ENCODE measurements around the gene FAIM2.
"Not testable (repeated sequence)": the region's sequence is repeated elsewhere in the genome, so short reads cannot be mapped to it uniquely, and the experiment has no call there.

Gene FAIM2

GRCh38 chr12:49867570-49868341 lies 35.9 kb downstream of the FAIM2 start:
- no peak for TF ChIP-seq ZNF274 (IDR thresholded peaks at IDR 0.05; ENCODE audit: low read depth, low read length)
- H3K4me3 ChIP-seq (ENCODE audit: low read length) = no peak overlapping the region

GRCh38 chr12:49866859-49867569 lies 36.7 kb downstream of the FAIM2 start:
- no peak overlapping the region for H3K4me3 ChIP-seq (ENCODE audit: low read length)
- TF ChIP-seq ZNF274 (IDR thresholded peaks at IDR 0.05; ENCODE audit: low read depth, low read length) = no peak

GRCh38 chr12:49865782-49866135 lies 37.9 kb downstream of the FAIM2 start:
- no peak overlapping the region for H3K4me3 ChIP-seq (ENCODE audit: low read length)
- no peak for TF ChIP-seq ZNF274 (IDR thresholded peaks at IDR 0.05; ENCODE audit: low read depth, low read length)

- no peak overlapping the region for H3K4me3 ChIP-seq (ENCODE audit: low read length)
- TF ChIP-seq ZNF274 (IDR thresholded peaks at IDR 0.05; ENCODE audit: low read depth, low read length) = no peak
Observed at GRCh38 chr12:49865109-49865781, 38.5 kb downstream of the FAIM2 start.

GRCh38 chr12:49864798-49865090 lies 39.0 kb downstream of the FAIM2 start:
- TF ChIP-seq ZNF274 (IDR thresholded peaks at IDR 0.05; ENCODE audit: low read depth, low read length) = no peak
- no peak overlapping the region for H3K4me3 ChIP-seq (ENCODE audit: low read length)

GRCh38 chr12:49863946-49864797 lies 39.5 kb downstream of the FAIM2 start:
- no peak overlapping the region for H3K4me3 ChIP-seq (ENCODE audit: low read length)
- no peak for TF ChIP-seq ZNF274 (IDR thresholded peaks at IDR 0.05; ENCODE audit: low read depth, low read length)

- H3K4me3 ChIP-seq (ENCODE audit: low read length) = not testable (repeated sequence)
Observed at GRCh38 chr12:49860921-49861320, 42.8 kb downstream of the FAIM2 start.

- H3K4me3 ChIP-seq (ENCODE audit: low read length) = not testable (repeated sequence)
Observed at GRCh38 chr12:49855890-49856289, 47.8 kb downstream of the FAIM2 start.

- H3K4me3 ChIP-seq (ENCODE audit: low read length) = no peak overlapping the region
- TF ChIP-seq ZNF274 (IDR thresholded peaks at IDR 0.05; ENCODE audit: low read depth, low read length) = no peak
Observed at GRCh38 chr12:49854976-49855375, 48.7 kb downstream of the FAIM2 start.

- H3K4me3 ChIP-seq (ENCODE audit: low read length) = no peak overlapping the region
- TF ChIP-seq ZNF274 (IDR thresholded peaks at IDR 0.05; ENCODE audit: low read depth, low read length) = no peak
Observed at GRCh38 chr12:49853671-49854070, 50.0 kb downstream of the FAIM2 start.

GRCh38 chr12:49847161-49847560 lies 56.5 kb downstream of the FAIM2 start:
- no peak overlapping the region for H3K4me3 ChIP-seq (ENCODE audit: low read length)
- no peak for TF ChIP-seq ZNF274 (IDR thresholded peaks at IDR 0.05; ENCODE audit: low read depth, low read length)

GRCh38 chr12:49846032-49846431 lies 57.7 kb downstream of the FAIM2 start:
- no peak for TF ChIP-seq ZNF274 (IDR thresholded peaks at IDR 0.05; ENCODE audit: low read depth, low read length)
- H3K4me3 ChIP-seq (ENCODE audit: low read length) = no peak overlapping the region

GRCh38 chr12:49843876-49844437 lies 59.7 kb downstream of the FAIM2 start:
- TF ChIP-seq ZNF274 (IDR thresholded peaks at IDR 0.05; ENCODE audit: low read depth, low read length) = no peak
- no peak overlapping the region for H3K4me3 ChIP-seq (ENCODE audit: low read length)

GRCh38 chr12:49843411-49843810 lies 60.3 kb downstream of the FAIM2 start:
- TF ChIP-seq ZNF274 (IDR thresholded peaks at IDR 0.05; ENCODE audit: low read depth, low read length) = no peak
- H3K4me3 ChIP-seq (ENCODE audit: low read length) = peak overlapping the region; percentile 81; the same call in 1 of the 2 replicates
